Fibroblast of skin of left quadriceps (primary cell): ENCODE results near the gene DHX30.
"Not testable (repeated sequence)": the region's sequence is repeated elsewhere in the genome, so short reads cannot be mapped to it uniquely, and the experiment has no call there.

ENCODE experiments used
- DNase-seq, 2 experiments: peaks; one replicate each; pipeline ENCODE4 v3.0.0-alpha.2; 2013; ENCODE audit warnings: low read depth in 2 of 2

DHX30 gene

DNA sequence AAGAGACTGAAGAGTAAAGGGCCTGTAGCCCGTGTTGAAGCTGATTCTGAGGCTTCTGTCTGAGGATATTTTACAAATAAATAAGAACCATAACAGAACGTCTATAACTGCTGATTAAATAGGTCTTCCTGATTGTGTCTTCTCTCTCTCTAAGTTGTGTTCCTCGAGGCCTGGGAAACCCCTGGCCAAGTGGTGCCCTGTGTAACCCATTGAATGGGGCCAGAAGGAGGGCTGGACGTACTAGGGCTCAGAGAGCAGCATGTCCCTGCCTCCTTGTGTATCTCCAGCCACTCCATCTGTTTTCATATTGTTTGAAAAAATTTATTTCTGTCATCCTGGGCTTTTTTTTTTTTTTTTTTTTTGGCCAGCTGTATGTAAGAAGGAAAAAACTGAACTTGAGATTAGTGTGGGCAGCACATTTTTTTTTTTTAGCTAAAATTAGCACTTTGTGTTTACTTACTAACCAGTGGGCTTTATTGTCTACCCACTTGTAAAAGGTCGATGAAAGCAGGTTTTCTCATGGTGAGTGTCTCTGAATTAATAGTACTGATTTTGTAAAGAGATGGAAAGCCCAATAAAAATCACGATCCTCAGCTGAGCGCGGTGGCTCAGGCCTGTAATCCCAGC is 10.7 kb downstream of the DHX30 start:
- no peak for DNase-seq

GRCh38 chr3:47817609-47818008 is 14.7 kb downstream of the DHX30 start:
- no peak for DNase-seq

GRCh38 chr3:47824541-47825473 is 21.9 kb downstream of the DHX30 start:
- DNase-seq = peak; percentile 59 to 60

GRCh38 chr3:47825590-47825989 is 22.7 kb downstream of the DHX30 start:
- no peak for DNase-seq

DNA sequence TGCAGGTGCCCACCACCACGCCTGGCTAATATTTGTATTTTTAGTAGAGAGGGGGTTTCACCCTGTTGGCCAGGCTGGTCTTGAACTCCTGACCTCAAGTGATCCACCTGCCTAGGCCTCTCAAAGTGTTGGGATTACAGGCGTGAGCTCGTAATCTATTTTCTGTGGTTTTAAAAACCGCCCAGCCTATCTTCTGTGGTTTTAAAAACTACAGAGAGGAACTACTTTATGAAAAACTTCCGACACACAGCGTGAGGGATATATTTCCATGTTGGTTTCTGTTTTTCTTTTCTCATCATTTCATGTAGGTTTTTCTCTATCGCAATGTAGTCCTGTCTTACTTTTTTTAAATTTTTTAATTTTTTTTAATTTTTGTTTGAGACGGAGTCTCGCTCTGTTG is 26.5 kb downstream of the DHX30 start:
- not testable (repeated sequence) for DNase-seq

DNA sequence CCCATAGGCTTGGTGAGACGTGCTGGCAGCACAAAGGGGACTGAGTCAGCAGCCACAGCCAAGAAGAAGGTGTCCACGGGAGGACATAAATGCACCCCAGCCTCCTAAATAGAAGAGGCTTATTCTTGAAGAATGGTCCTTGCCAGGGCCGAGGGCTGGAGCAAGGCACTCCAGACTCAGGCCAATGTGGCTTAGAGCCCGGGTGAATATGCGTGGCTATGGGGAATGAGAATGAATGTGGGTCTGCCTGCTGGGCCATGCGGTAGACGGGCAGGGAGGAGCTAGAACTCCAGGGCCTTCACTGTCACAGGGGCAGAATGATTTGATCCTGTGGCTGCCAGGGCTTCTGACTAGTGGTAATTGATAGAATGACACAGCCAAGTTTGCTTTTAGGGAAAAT is 34.0 kb downstream of the DHX30 start:
- DNase-seq = no peak

DNA sequence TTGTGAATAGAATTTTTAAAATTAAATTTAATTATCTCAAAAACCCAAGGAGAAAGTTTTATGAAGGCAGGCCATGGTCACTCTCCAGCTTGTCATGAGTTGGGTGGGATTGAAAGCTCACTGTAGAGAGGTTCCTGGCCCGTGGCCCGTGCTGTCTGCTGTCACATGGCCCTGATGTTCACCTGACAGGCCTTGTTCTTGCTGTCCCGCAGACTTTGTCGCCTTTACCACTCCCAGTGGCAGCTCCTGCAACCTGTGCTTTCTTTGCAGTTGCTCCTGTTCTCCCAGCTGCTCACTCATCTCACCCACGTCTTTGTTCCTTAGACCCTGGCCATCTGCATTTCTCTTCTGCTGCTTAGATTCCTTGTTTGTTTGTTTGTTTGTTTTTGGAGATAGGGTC is 35.6 kb downstream of the DHX30 start:
- no peak for DNase-seq

DNA sequence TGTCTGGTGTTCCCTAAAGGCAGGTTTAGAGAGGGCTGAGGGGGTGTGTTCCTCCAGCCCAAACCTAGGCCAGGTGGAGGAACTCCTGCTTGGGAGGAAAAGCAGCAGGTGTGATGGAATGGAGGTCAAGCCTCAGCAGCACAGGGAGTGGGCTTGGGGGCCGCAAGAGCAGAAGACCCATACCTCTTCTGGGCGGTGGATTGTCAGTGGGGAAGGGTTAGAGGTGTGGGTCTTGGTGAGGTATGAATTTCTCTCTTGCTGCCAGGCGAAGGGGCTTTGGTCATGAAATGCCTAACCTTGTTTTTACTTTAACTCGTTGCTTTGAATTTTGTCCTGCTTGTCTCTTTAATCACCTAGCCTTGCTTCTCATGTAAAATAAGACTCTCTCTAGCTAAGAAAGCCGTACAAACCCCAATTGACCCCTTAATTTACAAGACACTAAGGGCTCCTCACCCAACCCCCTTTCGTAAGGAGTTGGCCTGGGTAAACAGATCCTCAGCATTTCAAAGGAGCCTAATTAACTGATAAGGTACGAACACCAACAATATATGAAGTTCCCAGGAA is 38.9 kb downstream of the DHX30 start:
- no peak for DNase-seq

DNA sequence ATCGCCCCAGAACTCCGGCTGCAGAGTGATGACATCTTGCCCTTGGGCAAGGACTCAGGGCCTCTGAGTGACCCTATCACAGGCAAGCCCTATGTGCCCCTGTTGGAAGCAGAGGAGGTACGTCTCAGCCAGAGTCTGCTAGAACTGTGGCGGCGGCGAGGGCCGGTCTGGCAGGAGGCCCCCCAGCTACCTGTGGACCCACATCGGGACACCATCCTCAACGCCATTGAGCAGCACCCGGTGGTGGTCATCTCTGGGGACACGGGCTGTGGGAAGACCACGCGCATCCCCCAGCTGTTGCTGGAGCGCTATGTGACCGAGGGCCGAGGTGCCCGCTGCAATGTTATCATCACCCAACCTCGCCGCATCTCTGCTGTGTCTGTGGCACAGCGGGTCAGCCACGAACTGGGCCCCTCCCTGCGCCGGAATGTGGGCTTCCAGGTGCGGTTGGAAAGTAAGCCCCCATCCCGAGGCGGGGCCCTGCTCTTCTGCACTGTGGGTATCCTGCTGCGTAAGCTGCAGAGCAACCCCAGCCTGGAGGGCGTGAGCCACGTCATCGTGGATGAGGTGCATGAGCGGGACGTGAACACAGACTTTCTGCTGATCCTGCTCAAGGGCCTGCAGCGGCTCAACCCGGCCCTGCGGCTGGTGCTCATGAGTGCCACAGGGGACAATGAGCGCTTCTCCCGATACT is 43.4 kb downstream of the DHX30 start:
- DNase-seq = no peak

DNA sequence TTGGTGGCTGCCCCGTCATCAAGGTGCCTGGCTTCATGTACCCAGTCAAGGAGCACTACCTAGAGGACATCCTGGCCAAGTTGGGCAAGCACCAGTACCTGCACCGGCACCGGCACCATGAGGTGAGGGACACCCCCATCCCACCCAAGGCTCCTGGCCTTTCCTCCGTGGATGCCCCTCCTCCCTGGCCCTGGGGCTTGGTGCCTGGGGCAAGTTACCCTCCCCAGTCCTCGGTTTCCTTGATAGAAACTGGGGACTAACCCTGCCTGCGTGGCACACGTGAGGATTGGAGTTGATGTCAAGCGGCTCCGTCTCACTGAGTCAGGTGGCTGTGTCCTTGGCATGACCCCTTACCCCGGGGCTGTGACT is 43.9 kb downstream of the DHX30 start:
- DNase-seq = no peak

DNA sequence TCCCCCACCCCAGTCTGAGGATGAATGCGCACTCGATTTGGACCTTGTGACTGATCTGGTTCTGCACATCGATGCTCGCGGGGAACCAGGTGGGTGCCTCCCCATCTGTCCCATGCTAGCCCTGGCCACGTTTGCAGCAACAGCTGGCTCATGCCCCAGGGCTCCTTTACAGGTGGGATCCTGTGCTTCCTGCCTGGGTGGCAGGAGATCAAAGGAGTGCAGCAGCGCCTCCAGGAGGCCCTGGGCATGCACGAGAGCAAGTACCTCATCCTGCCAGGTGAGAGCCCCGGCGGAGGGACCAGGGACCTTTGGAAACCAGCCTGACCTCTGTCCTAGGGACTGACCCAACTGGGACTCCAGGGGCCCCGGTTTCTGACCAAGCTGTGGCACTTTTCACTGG is 44.3 kb downstream of the DHX30 start:
- no peak for DNase-seq

- no peak for DNase-seq
Measured at GRCh38 chr3:47847801-47848518, 45.0 kb downstream of the DHX30 start.

GRCh38 chr3:47848599-47849117 is 45.7 kb downstream of the DHX30 start:
- no peak for DNase-seq

- DNase-seq = no peak
Measured at GRCh38 chr3:47849186-47849698, 46.3 kb downstream of the DHX30 start.

- DNase-seq = no peak
Measured at GRCh38 chr3:47849699-47850563, 47.0 kb downstream of the DHX30 start.

- no peak for DNase-seq
Measured at GRCh38 chr3:47850564-47851410, 47.8 kb downstream of the DHX30 start.

DNA sequence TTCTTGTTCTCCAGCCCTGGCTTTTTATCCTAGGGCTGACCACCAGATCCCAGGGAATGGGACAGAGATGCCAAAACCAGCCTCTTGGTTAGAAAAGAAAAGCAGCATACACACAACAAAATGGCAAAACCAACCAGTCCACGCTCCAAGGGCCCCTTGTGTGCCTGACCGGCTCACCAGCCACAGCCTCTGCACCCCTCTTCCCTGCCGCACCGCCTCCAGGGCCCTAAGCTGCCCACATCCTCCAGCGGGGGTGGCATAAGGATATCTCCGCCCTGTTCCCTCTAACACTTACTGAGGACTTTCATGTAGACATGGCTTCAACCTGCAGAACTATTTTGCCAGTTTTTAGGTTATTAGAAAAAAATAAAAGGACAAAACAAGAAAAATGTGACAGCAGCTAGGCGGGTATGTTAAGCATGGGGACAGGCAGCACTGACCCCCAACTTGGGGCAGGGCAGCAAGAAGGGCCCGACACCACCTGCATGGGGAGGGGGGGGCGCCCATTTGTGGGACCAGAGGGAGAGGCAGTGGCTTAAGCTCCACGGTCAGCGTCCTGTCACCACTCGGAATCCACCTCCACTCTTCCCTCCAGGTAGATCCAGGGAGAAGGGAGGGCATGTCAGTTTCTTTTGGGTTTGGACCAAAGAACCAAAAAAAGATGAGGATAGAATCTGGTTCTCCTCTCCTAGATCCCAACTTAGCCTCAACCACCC is 49.1 kb downstream of the DHX30 start:
- DNase-seq = no peak
